GM12892 (cell line): Measurements from ENCODE around the gene HJURP.

Experiments used
- POLR2A ChIP-seq: IDR thresholded peaks from 2 replicates; pipeline ENCODE4 v1.6.1; 2011; ENCODE audit warnings: low read depth, low read length, control low read depth
- POLR2AphosphoS5 ChIP-seq: IDR thresholded peaks from 2 replicates; pipeline ENCODE4 v1.6.1; 2011; ENCODE audit warnings: low read depth, low read length, control low read depth

DNA sequence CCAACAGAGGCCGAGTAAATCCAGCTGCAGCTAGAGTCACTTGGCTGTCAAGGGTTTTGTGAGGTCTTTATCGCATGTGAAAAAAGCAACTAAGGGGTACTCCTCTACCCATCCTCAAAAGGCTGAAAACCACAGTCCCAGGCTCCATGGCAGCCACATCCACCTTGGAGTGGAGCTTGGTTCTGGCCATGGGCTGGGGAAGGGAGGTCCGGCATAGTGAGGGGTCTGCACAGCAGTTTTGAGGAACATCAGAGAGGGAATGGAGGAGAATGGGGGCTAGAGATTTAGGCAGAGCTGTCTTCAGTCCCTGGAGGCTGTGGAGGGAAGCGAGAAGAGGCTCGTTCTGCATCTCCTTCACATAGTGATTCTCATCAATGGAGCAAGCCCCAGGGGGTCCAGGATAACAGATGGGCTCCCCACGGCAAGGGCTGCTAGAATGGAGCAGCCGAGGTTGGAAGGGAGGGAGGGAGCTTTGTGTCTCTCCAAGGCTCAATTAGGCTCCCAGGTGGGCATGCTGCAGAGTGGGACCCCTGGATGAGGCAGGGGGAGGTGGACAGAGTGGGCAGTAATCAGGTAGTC is 55.2 kb downstream of the HJURP start:
- TF ChIP-seq POLR2A (no peak), POLR2AphosphoS5 (no peak)
